Glomerular endothelial cell (primary cell): ENCODE results near the gene BHLHA9. TPM values are rescaled to one million over a fixed set of nuclear protein-coding genes. Genes with fewer than 3 reads are reported as not detected.

Source experiments
- DNase-seq: peaks from one replicate; pipeline ENCODE4 v3.0.0-alpha.2; 2011; ENCODE audit warnings: low read depth, low spot score; ENCODE audit errors: extremely low read depth
- total RNA-seq: library from RNA; depleted of rRNA; stranded (reverse); fragments of >200 nt; gene quantifications from 2 replicates; pipeline ENCODE4 v1.2.3, GENCODE V29; 2015

The BHLHA9 gene
- total RNA-seq, 1 donor from 2014 or later: not detected

- no peak for DNase-seq
Measured at GRCh38 chr17:1251866-1252608, 18.2 kb upstream of the BHLHA9 start.

GRCh38 chr17:1255041-1255440 is 15.2 kb upstream of the BHLHA9 start:
- DNase-seq: no peak

- no peak for DNase-seq
Measured at GRCh38 chr17:1256699-1257098, 13.5 kb upstream of the BHLHA9 start.

GRCh38 chr17:1260086-1260769 is 10.0 kb upstream of the BHLHA9 start:
- DNase-seq: no peak

- DNase-seq: no peak
Measured at GRCh38 chr17:1260770-1261161, 9.5 kb upstream of the BHLHA9 start.

- DNase-seq: no peak
Measured at GRCh38 chr17:1264196-1264595, 6.0 kb upstream of the BHLHA9 start.

- DNase-seq: no peak
Measured at GRCh38 chr17:1267471-1267943, 2.7 kb upstream of the BHLHA9 start.

- DNase-seq: no peak
Measured at GRCh38 chr17:1271030-1271423, 783 bp downstream of the BHLHA9 start.

GRCh38 chr17:1271441-1271840 is 1.2 kb downstream of the BHLHA9 start:
- DNase-seq: no peak

- DNase-seq: no peak
Measured at GRCh38 chr17:1272701-1273100, 2.5 kb downstream of the BHLHA9 start.

GRCh38 chr17:1273492-1274244 is 3.4 kb downstream of the BHLHA9 start:
- no peak for DNase-seq

GRCh38 chr17:1274245-1274608 is 4.0 kb downstream of the BHLHA9 start:
- no peak for DNase-seq

GRCh38 chr17:1275205-1275961 is 5.1 kb downstream of the BHLHA9 start:
- no peak for DNase-seq

- no peak for DNase-seq
Measured at GRCh38 chr17:1275962-1276736, 5.9 kb downstream of the BHLHA9 start.

- no peak for DNase-seq
Measured at GRCh38 chr17:1280652-1281051, 10.4 kb downstream of the BHLHA9 start.

GRCh38 chr17:1286379-1287106 is 16.3 kb downstream of the BHLHA9 start:
- DNase-seq: no peak

- DNase-seq: no peak
Measured at GRCh38 chr17:1289695-1290094, 19.5 kb downstream of the BHLHA9 start.

- DNase-seq: no peak
Measured at GRCh38 chr17:1290676-1291075, 20.4 kb downstream of the BHLHA9 start.

GRCh38 chr17:1294157-1294717 is 24.0 kb downstream of the BHLHA9 start:
- DNase-seq: no peak
